WTC11 (cell line): ENCODE data around the gene NT5DC1. TPM values are rescaled to one million over a fixed set of nuclear protein-coding genes. Genes with fewer than 3 reads are reported as not detected.

Experiments
- ATAC-seq: fragments of 200-7000 bp; cut with Tn5 transposase; 2 replicates; pipeline ENCODE4 v1.10.0; 2021; ENCODE audit warnings: mild to moderate bottlenecking, moderate library complexity
- CTCF ChIA-PET: fragments of 300-600 bp; sonication (Branson Sonifier 250); formaldehyde crosslinking; loops from one replicate; lab custom pipeline; 2021; ENCODE audit warnings: antibody characterized with exemption; lab: Charles Lee
- POLR2A ChIA-PET: fragments of 350-600 bp; sonication (Branson Sonifier 250); formaldehyde crosslinking; loops from one replicate; lab custom pipeline; 2021; ENCODE audit warnings: antibody characterized with exemption; lab: Charles Lee
- DNase-seq: peaks from one replicate; pipeline ENCODE4 v3.0.0; 2021; ENCODE audit warnings: low spot score
- H3K27ac Mint-ChIP-seq: 2 replicates; pipeline ENCODE4 v1.8.0; 2021; ENCODE audit warnings: mixed read lengths
- H3K27me3 Mint-ChIP-seq: 2 replicates; pipeline ENCODE4 v1.8.0; 2021; ENCODE audit warnings: low read depth, mild to moderate bottlenecking, moderate library complexity, mixed read lengths
- H3K36me3 Mint-ChIP-seq: 2 replicates; pipeline ENCODE4 v1.8.0; 2021; ENCODE audit warnings: mixed read lengths
- H3K4me1 Mint-ChIP-seq: 2 replicates; pipeline ENCODE4 v1.8.0; 2022; ENCODE audit warnings: mixed read lengths
- H3K4me3 Mint-ChIP-seq: 2 replicates; pipeline ENCODE4 v1.8.0; 2021; ENCODE audit warnings: mild to moderate bottlenecking, moderate library complexity, mixed read lengths
- H3K9me3 Mint-ChIP-seq: 2 replicates; pipeline ENCODE4 v1.8.0; 2021; ENCODE audit warnings: mixed read lengths
- ATF1 ChIP-seq: sonication (generic); formaldehyde crosslinking; IDR thresholded peaks from 2 replicates; pipeline ENCODE4 v1.8.1; 2023; ENCODE audit warnings: mild to moderate bottlenecking, moderate library complexity, missing genetic modification reagents
- E2F1 ChIP-seq: sonication (generic); formaldehyde crosslinking; IDR thresholded peaks from 2 replicates; pipeline ENCODE4 v1.8.0; 2022; ENCODE audit warnings: mild to moderate bottlenecking, missing genetic modification reagents
- E2F5 ChIP-seq: sonication (generic); formaldehyde crosslinking; IDR thresholded peaks from 2 replicates; pipeline ENCODE4 v1.8.1; 2022; ENCODE audit warnings: mild to moderate bottlenecking, moderate library complexity, missing genetic modification reagents
- GRHL2 ChIP-seq: fragments of 250-450 bp; sonication (Bioruptor Pico); IDR thresholded peaks from 2 replicates; pipeline ENCODE4 v1.8.0; 2022; ENCODE audit warnings: mild to moderate bottlenecking, moderate library complexity; ENCODE audit not compliant: insufficient replicate concordance, severe bottlenecking
- HMGXB4 ChIP-seq: sonication (generic); formaldehyde crosslinking; IDR thresholded peaks from 2 replicates; pipeline ENCODE4 v1.8.1; 2023; ENCODE audit warnings: mild to moderate bottlenecking, moderate library complexity, missing genetic modification reagents
- JUN ChIP-seq: sonication (generic); formaldehyde crosslinking; IDR thresholded peaks from 2 replicates; pipeline ENCODE4 v1.8.0; 2023; ENCODE audit warnings: mild to moderate bottlenecking, missing genetic modification reagents
- NFATC4 ChIP-seq: fragments of 250-450 bp; sonication (Bioruptor Pico); IDR thresholded peaks from 2 replicates; pipeline ENCODE4 v1.9.0; 2021; ENCODE audit warnings: mild to moderate bottlenecking
- NR2C2 ChIP-seq: sonication (generic); formaldehyde crosslinking; IDR thresholded peaks from 2 replicates; pipeline ENCODE4 v1.8.0; 2022; ENCODE audit warnings: mild to moderate bottlenecking, missing genetic modification reagents
- NR3C1 ChIP-seq: sonication (generic); formaldehyde crosslinking; conservative IDR thresholded peaks from 2 replicates; pipeline ENCODE4 v1.8.1; 2023; ENCODE audit warnings: low read depth, mild to moderate bottlenecking, missing genetic modification reagents
- TCF7 ChIP-seq: sonication (generic); formaldehyde crosslinking; IDR thresholded peaks from 2 replicates; pipeline ENCODE4 v1.8.0; 2022; ENCODE audit warnings: mild to moderate bottlenecking, low read depth, missing genetic modification reagents, moderate library complexity
- TEAD4 ChIP-seq: sonication (generic); formaldehyde crosslinking; IDR thresholded peaks from 2 replicates; pipeline ENCODE4 v1.8.0; 2022; ENCODE audit warnings: mild to moderate bottlenecking, missing genetic modification reagents
- total RNA-seq: library from RNA; stranded (reverse); gene quantifications from 3 replicates; pipeline ENCODE4 v1.2.3, GENCODE V29; 2021
- TF ChIP-seq, protein P1 (sequence below): sonication (generic); formaldehyde crosslinking; IDR thresholded peaks from 2 replicates; pipeline ENCODE4 v1.8.1; 2023; ENCODE audit warnings: mild to moderate bottlenecking, missing genetic modification reagents
- TF ChIP-seq, protein P2 (sequence below): sonication (generic); formaldehyde crosslinking; IDR thresholded peaks from 2 replicates; pipeline ENCODE4 v1.8.1; 2023; ENCODE audit warnings: mild to moderate bottlenecking, missing genetic modification reagents, moderate library complexity
- TF ChIP-seq, protein P3 (sequence below): fragments of 250-450 bp; sonication (Bioruptor Pico); IDR thresholded peaks from 2 replicates; pipeline ENCODE4 v1.9.0; 2021; ENCODE audit warnings: mild to moderate bottlenecking

The NT5DC1 gene
- total RNA-seq, 1 experiment from 2014 or later: 67.9 TPM

DNA sequence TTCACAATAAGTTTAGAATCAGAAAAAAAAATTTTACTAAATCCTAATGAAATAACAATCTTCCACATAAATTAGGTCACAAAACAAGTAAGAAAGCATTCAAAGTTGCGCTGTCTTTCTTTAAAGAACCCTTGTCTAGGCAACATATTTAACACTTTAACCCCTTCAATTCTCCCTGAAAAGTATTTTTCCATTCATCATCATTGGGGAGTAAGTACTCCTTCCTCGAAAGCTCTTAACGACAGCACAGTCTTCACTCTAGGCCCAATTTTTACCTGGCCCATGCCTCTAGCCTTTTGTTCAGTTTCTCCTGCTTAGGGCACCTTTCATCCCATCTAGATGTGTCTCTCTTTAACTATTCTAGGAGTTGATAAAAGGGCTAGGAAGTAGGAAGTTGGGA is 176.5 kb downstream of the NT5DC1 start (continued):
- no peak for TF ChIP-seq E2F1 (CRISPR knock-in tag)

DNA sequence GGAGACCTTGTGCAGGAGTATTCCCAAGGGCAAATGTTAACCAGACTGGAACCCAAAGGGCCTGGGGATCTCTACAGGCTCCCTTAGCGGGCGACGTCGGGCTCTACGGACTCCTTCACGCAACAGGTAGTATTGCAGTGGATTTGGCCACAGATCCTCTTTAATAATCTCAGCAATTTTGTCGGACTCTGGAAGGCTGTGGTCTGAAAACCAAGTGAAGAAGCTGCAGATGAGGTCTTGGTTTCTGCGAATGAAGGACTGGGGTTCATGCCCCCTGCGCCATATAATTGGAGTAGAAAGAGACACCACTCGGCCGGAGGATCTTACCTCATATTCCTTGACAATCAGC is 177.8 kb downstream of the NT5DC1 start:
- TF ChIP-seq NR2C2 (CRISPR knock-in tag) (no peak), TCF7 (CRISPR knock-in tag) (no peak), HMGXB4 (CRISPR knock-in tag) (no peak)
- TF ChIP-seq, protein P1, sequence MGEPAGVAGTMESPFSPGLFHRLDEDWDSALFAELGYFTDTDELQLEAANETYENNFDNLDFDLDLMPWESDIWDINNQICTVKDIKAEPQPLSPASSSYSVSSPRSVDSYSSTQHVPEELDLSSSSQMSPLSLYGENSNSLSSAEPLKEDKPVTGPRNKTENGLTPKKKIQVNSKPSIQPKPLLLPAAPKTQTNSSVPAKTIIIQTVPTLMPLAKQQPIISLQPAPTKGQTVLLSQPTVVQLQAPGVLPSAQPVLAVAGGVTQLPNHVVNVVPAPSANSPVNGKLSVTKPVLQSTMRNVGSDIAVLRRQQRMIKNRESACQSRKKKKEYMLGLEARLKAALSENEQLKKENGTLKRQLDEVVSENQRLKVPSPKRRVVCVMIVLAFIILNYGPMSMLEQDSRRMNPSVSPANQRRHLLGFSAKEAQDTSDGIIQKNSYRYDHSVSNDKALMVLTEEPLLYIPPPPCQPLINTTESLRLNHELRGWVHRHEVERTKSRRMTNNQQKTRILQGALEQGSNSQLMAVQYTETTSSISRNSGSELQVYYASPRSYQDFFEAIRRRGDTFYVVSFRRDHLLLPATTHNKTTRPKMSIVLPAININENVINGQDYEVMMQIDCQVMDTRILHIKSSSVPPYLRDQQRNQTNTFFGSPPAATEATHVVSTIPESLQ (CRISPR knock-in tag): no peak
- Mint-ChIP-seq H3K27ac (peak overlapping the region; percentile 100; the same call in 1 of the 2 replicates), H3K4me1 (peaks cover 57% of the 10 kb centered on the region), H3K36me3 (peaks cover 23% of the 10 kb centered on the region), H3K4me3 (peak overlapping the region; percentile 96), H3K27me3 (no peaks in the 10 kb centered on the region), H3K9me3 (no peaks in the 10 kb centered on the region)
- CTCF ChIA-PET: interaction anchor here (5.1 kb wide), 1 partner anchor 10 kb away, joined by 38 read pairs; no protein-coding TSS in a partner anchor
- no peak for ATAC-seq
- no peak for DNase-seq
- POLR2A ChIA-PET: interaction anchor here (0.7 to 3.1 kb wide), 3 partner anchors 10 to 93 kb away, joined by 3 to 15 read pairs (median 13); partner anchors contain the start of gene DSE

- POLR2A ChIA-PET: interaction anchor here (0.7 to 3.1 kb wide), 9 partner anchors 8 to 501 kb away, joined by 3 to 15 read pairs (median 3); partner anchors contain the start of genes CALHM5, DSE and RWDD1
- Mint-ChIP-seq H3K27me3 (no peaks in the 10 kb centered on the region), H3K4me3 (peak overlapping the region; percentile 96), H3K4me1 (peaks cover 55% of the 10 kb centered on the region), H3K9me3 (no peaks in the 10 kb centered on the region), H3K36me3 (peaks cover 23% of the 10 kb centered on the region), H3K27ac (peak overlapping the region; percentile 100)
- DNase-seq (no peak), ATAC-seq (no peak)
- CTCF ChIA-PET: interaction anchor here (1.0 to 5.1 kb wide), 5 partner anchors 8 to 254 kb away, joined by 3 to 38 read pairs (median 5); partner anchors contain the start of gene DSE
- no peak for TF ChIP-seq E2F1 (CRISPR knock-in tag)
- no peak for TF ChIP-seq E2F5 (CRISPR knock-in tag)
- no peak for TF ChIP-seq TEAD4 (CRISPR knock-in tag)
- TF ChIP-seq ATF1 (CRISPR knock-in tag): no peak
- no peak for TF ChIP-seq NFATC4 (CRISPR knock-in tag)
- TF ChIP-seq JUN: no peak
- TF ChIP-seq, protein P2, sequence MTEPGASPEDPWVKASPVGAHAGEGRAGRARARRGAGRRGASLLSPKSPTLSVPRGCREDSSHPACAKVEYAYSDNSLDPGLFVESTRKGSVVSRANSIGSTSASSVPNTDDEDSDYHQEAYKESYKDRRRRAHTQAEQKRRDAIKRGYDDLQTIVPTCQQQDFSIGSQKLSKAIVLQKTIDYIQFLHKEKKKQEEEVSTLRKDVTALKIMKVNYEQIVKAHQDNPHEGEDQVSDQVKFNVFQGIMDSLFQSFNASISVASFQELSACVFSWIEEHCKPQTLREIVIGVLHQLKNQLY (CRISPR knock-in tag): no peak
- TF ChIP-seq, protein P3, sequence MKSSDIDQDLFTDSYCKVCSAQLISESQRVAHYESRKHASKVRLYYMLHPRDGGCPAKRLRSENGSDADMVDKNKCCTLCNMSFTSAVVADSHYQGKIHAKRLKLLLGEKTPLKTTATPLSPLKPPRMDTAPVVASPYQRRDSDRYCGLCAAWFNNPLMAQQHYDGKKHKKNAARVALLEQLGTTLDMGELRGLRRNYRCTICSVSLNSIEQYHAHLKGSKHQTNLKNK (CRISPR knock-in tag): no peak
- TF ChIP-seq GRHL2 (CRISPR knock-in tag): no peak
- TF ChIP-seq NR3C1 (CRISPR knock-in tag): no peak
Observed at GRCh38 chr6:116278854-116279231, 178.2 kb downstream of the NT5DC1 start.
